CD8-positive, alpha-beta memory T cell (primary cell): ENCODE measurements around the gene PLEKHM1. TPM values are rescaled to one million over a fixed set of nuclear protein-coding genes. Genes with fewer than 3 reads are reported as not detected.
"Not testable (repeated sequence)": the region's sequence is repeated elsewhere in the genome, so short reads cannot be mapped to it uniquely, and the experiment has no call there.

Source experiments
- CTCF ChIA-PET: fragments of 350-600 bp; sonication (Branson Sonifier 250); formaldehyde crosslinking; loops from one replicate; lab custom pipeline; 2021; ENCODE audit warnings: antibody characterized with exemption; lab: Charles Lee
- POLR2A ChIA-PET: fragments of 350-600 bp; sonication (Branson Sonifier 250); formaldehyde crosslinking; loops from one replicate; lab custom pipeline; 2021; ENCODE audit warnings: antibody characterized with exemption; lab: Charles Lee
- DNase-seq, 5 donors: peaks; one replicate each; pipeline versions ENCODE4 v3.0.0 to v3.0.0-alpha.2; 2020 to 2022; ENCODE audit warnings: mixed read lengths in 1 of 5
- H3K27ac ChIP-seq: one replicate; pipeline ENCODE4 v1.7.0; 2013; ENCODE audit warnings: low read depth, mild to moderate bottlenecking, low read length, moderate library complexity
- H3K27me3 ChIP-seq: 2 replicates; pipeline ENCODE4 v1.7.0; 2013; ENCODE audit warnings: low read length, mild to moderate bottlenecking; ENCODE audit not compliant: insufficient read depth, poor library complexity, severe bottlenecking
- H3K36me3 ChIP-seq: 2 replicates; pipeline ENCODE4 v1.7.0; 2013; ENCODE audit warnings: mild to moderate bottlenecking, low read length, moderate library complexity; ENCODE audit not compliant: insufficient read depth
- H3K4me1 ChIP-seq: 2 replicates; pipeline ENCODE4 v1.7.0; 2013; ENCODE audit warnings: mild to moderate bottlenecking, low read length, moderate library complexity; ENCODE audit not compliant: insufficient read depth
- H3K4me3 ChIP-seq: 2 replicates; pipeline ENCODE4 v1.7.0; 2013; ENCODE audit warnings: mild to moderate bottlenecking, low read length
- H3K9me3 ChIP-seq: 2 replicates; pipeline ENCODE4 v1.7.0; 2013; ENCODE audit warnings: mild to moderate bottlenecking, low read length
- H3K27ac Mint-ChIP-seq, 8 donors: one replicate each; pipeline ENCODE4 v1.8.0; 2020 to 2021; ENCODE audit warnings: mixed read lengths in 8 of 8, mild to moderate bottlenecking in 6 of 8, inconsistent platforms in 3 of 8, moderate library complexity in 3 of 8
- H3K27me3 Mint-ChIP-seq, 2 donors: one replicate each; pipeline ENCODE4 v1.8.0; 2020 to 2021; ENCODE audit warnings: mixed read lengths in 2 of 2, mild to moderate bottlenecking in 1 of 2, moderate library complexity in 1 of 2
- H3K36me3 Mint-ChIP-seq, 3 donors: one replicate each; pipeline ENCODE4 v1.8.0; 2020 to 2021; ENCODE audit warnings: mixed read lengths in 3 of 3, inconsistent platforms in 1 of 3, mild to moderate bottlenecking in 1 of 3
- H3K4me1 Mint-ChIP-seq, 3 donors: one replicate each; pipeline ENCODE4 v1.8.0; 2020 to 2021; ENCODE audit warnings: mixed read lengths in 3 of 3, inconsistent platforms in 1 of 3, mild to moderate bottlenecking in 1 of 3
- H3K4me3 Mint-ChIP-seq, 7 donors: one replicate each; pipeline ENCODE4 v1.8.0; 2020 to 2021; ENCODE audit warnings: mixed read lengths in 7 of 7, mild to moderate bottlenecking in 6 of 7, moderate library complexity in 4 of 7, inconsistent platforms in 2 of 7
- H3K9me3 Mint-ChIP-seq, 5 donors: one replicate each; pipeline ENCODE4 v1.8.0; 2020 to 2022; ENCODE audit warnings: mixed read lengths in 5 of 5, mild to moderate bottlenecking in 3 of 5, moderate library complexity in 2 of 5, inconsistent platforms in 1 of 5
- polyA plus RNA-seq: library from polyadenylated mRNA; unstranded; fragments of 300-500 nt; fragmentation: Illumina TruSeq; gene quantifications from one replicate; pipeline ENCODE4 v1.2.3, GENCODE V29; 2021
- total RNA-seq, 2 experiments: library from RNA; stranded (reverse); gene quantifications; one replicate each; pipeline ENCODE4 v1.2.3, GENCODE V29; 2021

PLEKHM1 gene
- total and polyA plus RNA-seq, 3 experiments from 2014 or later: 17.3 to 32.4 (median 32.0) TPM

GRCh38 chr17:45497449-45497848 is 6.9 kb upstream of the PLEKHM1 start:
- H3K9me3 ChIP-seq, CTCF ChIA-PET, POLR2A ChIA-PET, H3K4me1 Mint-ChIP-seq, DNase-seq, H3K4me3 ChIP-seq, H3K9me3 Mint-ChIP-seq, H3K27ac Mint-ChIP-seq, H3K27me3 Mint-ChIP-seq, H3K36me3 Mint-ChIP-seq, H3K4me3 Mint-ChIP-seq, H3K27ac ChIP-seq, H3K4me1 ChIP-seq, H3K36me3 ChIP-seq, H3K27me3 ChIP-seq: not testable (repeated sequence)

DNA sequence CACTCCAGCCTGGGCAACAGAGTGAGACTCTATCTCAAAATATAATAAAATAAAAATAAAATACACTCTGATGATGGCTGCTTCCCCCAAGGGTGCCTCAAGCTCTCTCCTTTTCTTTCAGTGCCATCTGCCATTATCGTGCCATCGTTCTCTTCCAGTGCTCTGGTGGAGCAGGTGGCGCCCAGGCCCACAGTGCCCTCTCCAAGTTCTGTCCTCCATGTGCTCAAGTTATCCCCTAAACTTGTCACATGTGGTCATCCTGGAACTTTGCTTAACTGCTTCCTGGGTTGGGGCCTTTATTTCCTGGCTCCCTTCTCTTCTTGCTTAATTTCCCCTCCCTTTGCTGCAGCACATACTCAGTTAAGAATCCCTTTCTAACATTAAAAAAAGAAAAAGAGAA is 6.0 kb upstream of the PLEKHM1 start:
- H3K27ac ChIP-seq, H3K4me1 Mint-ChIP-seq, H3K27me3 ChIP-seq, CTCF ChIA-PET, H3K4me3 Mint-ChIP-seq, H3K36me3 ChIP-seq, H3K27ac Mint-ChIP-seq, H3K27me3 Mint-ChIP-seq, H3K4me1 ChIP-seq, H3K4me3 ChIP-seq, H3K36me3 Mint-ChIP-seq, DNase-seq, POLR2A ChIA-PET, H3K9me3 Mint-ChIP-seq, H3K9me3 ChIP-seq: not testable (repeated sequence)

DNA sequence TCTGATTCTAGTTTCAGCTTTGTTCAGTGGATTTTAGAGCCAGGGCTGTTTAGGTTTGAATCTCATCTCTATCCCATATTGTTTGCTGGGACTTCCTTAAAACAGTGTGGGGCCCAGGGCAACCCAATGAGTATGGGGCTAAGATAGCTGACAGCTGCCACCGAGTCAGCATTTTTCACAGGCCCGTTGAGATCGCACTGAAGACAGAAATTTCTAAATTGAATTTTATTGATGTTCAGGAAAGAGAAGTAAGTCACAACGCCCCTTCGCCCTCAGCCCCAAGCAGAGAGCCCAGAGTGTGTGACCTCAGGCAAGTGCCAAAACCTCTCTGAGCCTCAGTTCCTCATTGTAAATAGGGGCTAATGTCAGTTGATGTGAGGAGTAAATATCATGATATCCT is 4.0 kb upstream of the PLEKHM1 start:
- POLR2A ChIA-PET, H3K27me3 Mint-ChIP-seq, H3K36me3 ChIP-seq, H3K27ac Mint-ChIP-seq, H3K4me3 Mint-ChIP-seq, CTCF ChIA-PET, H3K9me3 ChIP-seq, H3K4me3 ChIP-seq, H3K36me3 Mint-ChIP-seq, H3K4me1 ChIP-seq, H3K4me1 Mint-ChIP-seq, H3K27ac ChIP-seq, H3K27me3 ChIP-seq, DNase-seq, H3K9me3 Mint-ChIP-seq: not testable (repeated sequence)

GRCh38 chr17:45492156-45492555 is 1.6 kb upstream of the PLEKHM1 start:
- H3K9me3 Mint-ChIP-seq, H3K4me1 ChIP-seq, H3K4me3 ChIP-seq, H3K36me3 ChIP-seq, CTCF ChIA-PET, POLR2A ChIA-PET, H3K27me3 Mint-ChIP-seq, H3K27me3 ChIP-seq, DNase-seq, H3K27ac ChIP-seq, H3K9me3 ChIP-seq: not testable (repeated sequence)
- Mint-ChIP-seq H3K4me3 (peak overlapping the region in 1 of 7 donors; percentile 38), H3K27ac (peak overlapping the region in 2 of 8 donors; percentile 27 to 68), H3K36me3 (peaks cover 0 to 12% (median 0%) of the 10 kb centered on the region in 3 donors), H3K4me1 (peaks cover 23 to 31% (median 24%) of the 10 kb centered on the region in 3 donors)

- POLR2A ChIA-PET: not testable (repeated sequence)
- H3K4me3 ChIP-seq: peak overlapping the region; percentile 45
These were observed 323 bp downstream of the PLEKHM1 start for GRCh38 chr17:45490198-45490597.

GRCh38 chr17:45487704-45488103 is 2.8 kb downstream of the PLEKHM1 start:
- DNase-seq, H3K9me3 Mint-ChIP-seq, H3K36me3 ChIP-seq, CTCF ChIA-PET, H3K4me1 ChIP-seq, POLR2A ChIA-PET, H3K9me3 ChIP-seq, H3K27me3 Mint-ChIP-seq, H3K27ac ChIP-seq, H3K27me3 ChIP-seq, H3K4me3 ChIP-seq: not testable (repeated sequence)
- Mint-ChIP-seq H3K4me3 (peak overlapping the region in 3 of 7 donors; percentile 30 to 99 (median 32)), H3K36me3 (peaks cover 0 to 16% (median 0%) of the 10 kb centered on the region in 3 donors), H3K4me1 (peaks cover 33 to 49% (median 35%) of the 10 kb centered on the region in 3 donors), H3K27ac (peak overlapping the region in 6 of 8 donors; percentile 46 to 80 (median 58))

More at GRCh38 chr17:45490198-45490597, 323 bp downstream of the PLEKHM1 start:
- H3K4me1 ChIP-seq, H3K27me3 Mint-ChIP-seq, H3K9me3 ChIP-seq, H3K36me3 ChIP-seq, H3K9me3 Mint-ChIP-seq, CTCF ChIA-PET, H3K27me3 ChIP-seq: not testable (repeated sequence)
- H3K4me1 Mint-ChIP-seq: peaks cover 23 to 33% (median 24%) of the 10 kb centered on the region in 3 donors
- H3K36me3 Mint-ChIP-seq: peaks cover 0 to 14% (median 0%) of the 10 kb centered on the region in 3 donors
- peak overlapping the region; percentile 85 to 99 (median 89) for H3K4me3 Mint-ChIP-seq
- peak overlapping the region; percentile 54 for H3K27ac ChIP-seq
- DNase-seq: peak in 4 of 5 donors; percentile 2 to 46 (median 10)
- H3K27ac Mint-ChIP-seq: peak overlapping the region; percentile 90 to 99 (median 94)

DNA sequence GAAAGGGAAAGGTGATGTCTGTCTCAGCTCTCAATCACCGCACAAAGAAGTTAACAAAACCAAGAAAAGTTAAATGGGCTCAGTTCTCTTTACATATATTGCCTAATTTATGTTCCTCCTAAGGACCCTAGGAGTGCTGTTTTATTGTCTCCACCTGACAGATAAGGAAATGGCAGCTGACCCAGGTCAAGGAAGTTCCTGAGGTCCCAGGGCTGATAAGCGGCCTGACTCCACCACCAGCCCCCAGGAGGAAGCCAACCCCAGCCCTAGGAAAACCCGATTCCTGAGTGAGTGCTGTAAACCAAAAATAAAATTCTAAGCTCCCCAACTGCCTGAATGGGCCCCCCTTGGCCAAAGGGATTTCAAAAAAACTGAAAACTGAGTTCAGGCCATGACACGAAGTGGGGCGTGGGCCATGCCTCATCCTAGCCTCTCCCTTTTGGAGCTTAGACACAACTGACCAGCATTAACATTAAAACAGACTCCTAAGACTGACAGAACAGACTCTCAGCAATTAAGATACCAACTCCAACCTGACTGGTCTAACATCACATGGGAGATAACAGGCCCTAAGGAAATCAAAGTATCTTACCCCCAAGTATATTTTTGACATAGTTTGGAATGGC is 6.8 kb downstream of the PLEKHM1 start:
- POLR2A ChIA-PET, H3K27me3 Mint-ChIP-seq, CTCF ChIA-PET, H3K9me3 ChIP-seq, H3K4me3 Mint-ChIP-seq, H3K9me3 Mint-ChIP-seq, H3K36me3 ChIP-seq, H3K4me1 ChIP-seq, DNase-seq, H3K27me3 ChIP-seq, H3K4me3 ChIP-seq, H3K27ac ChIP-seq: not testable (repeated sequence)
- Mint-ChIP-seq H3K27ac (peak overlapping the region in 1 of 8 donors; percentile 38), H3K36me3 (peaks cover 0 to 22% (median 2%) of the 10 kb centered on the region in 3 donors), H3K4me1 (peaks cover 19 to 34% (median 19%) of the 10 kb centered on the region in 3 donors)

GRCh38 chr17:45483177-45483576 is 7.3 kb downstream of the PLEKHM1 start:
- H3K36me3 ChIP-seq, H3K9me3 Mint-ChIP-seq, H3K4me3 Mint-ChIP-seq, DNase-seq, H3K9me3 ChIP-seq, POLR2A ChIA-PET, CTCF ChIA-PET, H3K27me3 Mint-ChIP-seq, H3K4me1 ChIP-seq, H3K27ac ChIP-seq, H3K4me3 ChIP-seq, H3K27me3 ChIP-seq: not testable (repeated sequence)
- H3K27ac Mint-ChIP-seq: peak overlapping the region in 2 of 8 donors; percentile 17 to 68
- H3K4me1 Mint-ChIP-seq: peaks cover 18 to 32% (median 18%) of the 10 kb centered on the region in 3 donors
- peaks cover 0 to 26% (median 3%) of the 10 kb centered on the region in 3 donors for H3K36me3 Mint-ChIP-seq
